Stimulated activated CD8-positive, alpha-beta memory T cell treated with anti-CD3 and anti-CD28 coated beads, Interleukin-4, amount 100 ng/mL, for 4 hours (primary cell): ENCODE data around the gene PRKAG1.
A peak's percentile ranks its signal among the peaks of the same experiment; 100 is the strongest.

Experiments
- DNase-seq, 2 donors: peaks; one replicate each; pipeline ENCODE4 v3.0.0-alpha.2; 2020; ENCODE audit warnings: low read depth in 2 of 2, low spot score in 1 of 2

The PRKAG1 gene

DNA sequence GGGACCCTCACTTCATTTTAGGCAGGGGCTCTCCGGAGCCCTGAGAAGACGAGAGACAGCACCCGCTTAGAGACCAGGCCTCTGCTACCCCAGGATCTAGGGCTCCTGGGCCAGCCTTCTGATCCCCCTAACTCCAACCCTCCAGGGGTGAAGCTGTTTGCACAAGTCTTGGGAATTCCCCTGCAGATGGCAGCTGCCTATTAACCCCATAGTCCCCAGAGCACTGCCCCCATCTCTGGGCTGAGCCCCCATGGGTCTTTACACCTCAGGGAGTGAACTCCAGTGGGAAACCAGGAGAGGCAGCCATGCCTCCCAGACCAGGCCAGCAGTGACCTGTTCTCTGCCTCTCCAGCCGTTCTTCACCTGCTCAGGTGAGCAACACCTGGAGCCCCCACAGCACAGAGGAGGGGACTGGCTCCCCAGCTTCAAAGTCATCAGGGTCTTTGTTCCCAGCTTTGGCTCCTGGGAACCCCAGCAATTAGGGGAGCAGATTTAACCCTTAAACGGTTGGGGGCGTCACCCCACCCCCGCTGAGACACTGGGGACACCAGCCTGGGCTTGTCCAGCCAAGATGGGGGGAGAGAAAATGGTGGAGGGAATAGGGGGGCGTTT is 49.3 kb downstream of the PRKAG1 start:
- DNase-seq: no peak

DNA sequence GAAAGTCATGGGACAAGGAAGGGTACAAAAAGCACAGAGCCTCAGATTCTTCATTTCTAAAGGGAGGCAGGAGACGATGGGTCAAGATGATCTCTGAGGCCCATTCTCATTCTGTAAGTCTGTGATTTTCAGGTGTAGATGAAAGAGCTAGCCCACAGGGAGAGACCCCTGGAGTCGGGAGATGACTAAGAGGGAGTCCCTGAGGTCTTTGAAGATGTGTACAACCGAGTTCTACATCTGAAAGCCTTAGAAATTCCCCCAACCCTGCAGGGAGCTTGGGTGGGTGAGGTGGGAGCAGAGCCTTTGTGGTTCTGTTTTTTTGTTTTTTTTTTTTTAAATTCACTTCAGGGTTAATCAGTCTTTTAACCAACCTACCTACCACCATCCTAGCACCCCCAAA is 50.1 kb downstream of the PRKAG1 start:
- no peak for DNase-seq

DNA sequence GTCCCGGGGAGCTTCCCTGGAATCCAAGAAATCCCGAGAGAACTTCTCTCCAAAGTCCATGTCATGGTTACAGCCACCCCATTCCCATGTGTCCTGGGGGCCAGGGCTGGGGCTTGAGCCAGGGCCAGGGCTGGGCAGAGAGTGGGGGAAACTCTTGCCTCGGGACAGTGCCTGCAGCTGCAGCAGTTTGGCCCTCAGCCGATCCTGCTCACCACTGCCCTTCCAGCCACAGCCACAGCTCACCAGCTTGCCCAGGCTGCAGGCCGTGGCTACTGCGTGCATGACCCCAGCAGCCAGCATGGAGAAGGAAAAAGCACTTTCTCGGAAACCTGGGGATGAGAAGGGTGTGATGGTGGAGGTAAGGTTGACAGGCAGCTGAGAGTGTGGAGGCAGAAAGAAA is 50.6 kb downstream of the PRKAG1 start:
- no peak for DNase-seq

DNA sequence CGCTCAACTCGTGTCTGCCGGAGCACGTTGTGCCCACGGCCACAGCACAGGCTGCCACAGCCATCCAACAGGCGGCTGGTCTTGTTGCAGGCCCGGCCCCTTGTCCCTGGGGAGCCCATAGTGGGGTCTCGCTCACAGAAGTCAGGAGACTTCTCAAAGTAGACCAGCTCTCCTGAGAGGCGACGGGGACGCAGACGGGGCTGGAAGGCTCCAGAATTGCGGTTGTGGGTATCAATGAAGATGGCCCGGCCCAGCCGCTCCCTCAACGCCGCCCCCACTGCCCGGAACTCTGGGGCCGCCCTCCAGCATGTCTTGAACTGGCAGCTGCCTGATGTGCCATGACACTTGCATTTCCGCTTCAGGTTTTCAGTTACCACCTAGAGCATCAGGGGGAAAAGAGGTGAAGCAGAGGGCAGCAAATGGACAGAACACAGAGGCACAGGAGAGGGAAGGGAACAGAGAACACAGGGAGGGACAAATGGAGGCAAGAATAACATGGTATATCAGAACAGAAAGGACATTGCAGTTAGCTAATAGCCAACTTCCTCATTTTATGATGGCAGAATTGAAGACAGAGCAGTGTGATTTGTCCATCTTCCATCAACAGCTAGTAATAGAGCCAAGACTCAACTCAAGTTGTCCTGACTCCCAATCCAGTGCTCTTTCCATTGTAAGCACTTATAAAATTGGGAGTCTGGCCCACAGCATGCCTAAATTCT is 52.2 kb downstream of the PRKAG1 start:
- DNase-seq: no peak

DNA sequence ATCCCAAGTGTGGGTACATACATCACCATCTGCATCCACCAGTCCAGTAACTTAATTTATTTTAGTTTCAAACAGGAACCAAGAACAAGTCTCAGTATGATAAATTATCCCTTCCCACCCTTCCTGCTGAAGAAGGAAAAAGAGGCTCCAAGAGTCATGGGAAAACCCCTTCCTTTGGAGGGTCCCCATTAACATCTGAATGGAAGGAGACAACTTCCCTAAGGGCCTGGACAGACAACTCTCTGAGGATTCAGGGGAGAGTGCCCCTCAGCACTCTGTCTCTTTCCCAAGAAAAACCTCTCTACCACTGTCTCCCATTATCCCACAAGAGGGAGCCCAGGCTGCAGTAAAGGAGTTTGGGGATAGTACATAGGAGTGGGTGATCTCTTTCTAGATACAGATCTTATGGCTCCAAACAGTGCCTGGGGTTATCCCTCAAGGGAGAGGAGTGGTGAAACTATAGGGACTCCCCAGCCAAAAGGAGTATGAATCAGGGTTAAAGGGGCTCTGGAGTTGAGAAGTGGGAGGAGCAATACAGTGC is 53.2 kb downstream of the PRKAG1 start:
- DNase-seq: no peak

DNA sequence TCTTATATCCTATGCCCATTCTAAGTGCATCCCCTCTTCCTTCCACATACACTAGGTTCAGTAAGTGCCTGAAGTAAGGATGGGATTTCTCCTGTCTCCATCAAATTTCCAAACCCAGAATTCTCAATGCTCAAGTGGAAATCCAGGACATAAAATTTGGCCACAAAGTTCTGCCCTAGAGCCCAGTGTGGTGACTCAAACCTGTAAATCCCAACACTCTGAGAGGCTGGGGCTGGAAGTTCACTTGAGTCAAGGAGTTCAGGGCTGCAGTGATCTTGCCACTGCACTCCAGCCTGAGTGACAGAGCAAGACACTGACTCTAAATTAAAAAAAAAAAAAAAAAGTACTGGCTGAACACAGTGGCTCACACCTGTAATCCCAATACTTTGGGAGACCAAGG is 56.8 kb downstream of the PRKAG1 start:
- no peak for DNase-seq

DNA sequence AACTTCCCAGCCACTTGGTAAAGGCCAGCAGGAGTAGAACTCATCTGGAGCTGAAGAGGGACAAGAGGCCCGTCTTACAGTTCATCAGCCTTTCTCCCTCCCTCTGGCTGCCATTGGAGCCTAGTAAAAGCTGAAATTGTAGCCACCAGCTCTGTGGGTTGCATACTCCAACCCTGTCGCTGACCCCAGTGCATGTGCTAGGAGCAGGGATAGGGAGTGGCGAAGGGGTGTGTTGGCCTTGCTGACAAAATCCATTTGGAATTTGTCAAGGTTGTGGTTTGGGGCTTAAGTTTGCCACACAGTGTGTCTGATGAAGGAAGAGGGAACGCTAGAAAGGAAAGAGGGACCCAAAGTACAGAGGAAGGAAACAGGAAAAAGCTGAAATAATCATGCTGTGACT is 57.2 kb downstream of the PRKAG1 start:
- no peak for DNase-seq

DNA sequence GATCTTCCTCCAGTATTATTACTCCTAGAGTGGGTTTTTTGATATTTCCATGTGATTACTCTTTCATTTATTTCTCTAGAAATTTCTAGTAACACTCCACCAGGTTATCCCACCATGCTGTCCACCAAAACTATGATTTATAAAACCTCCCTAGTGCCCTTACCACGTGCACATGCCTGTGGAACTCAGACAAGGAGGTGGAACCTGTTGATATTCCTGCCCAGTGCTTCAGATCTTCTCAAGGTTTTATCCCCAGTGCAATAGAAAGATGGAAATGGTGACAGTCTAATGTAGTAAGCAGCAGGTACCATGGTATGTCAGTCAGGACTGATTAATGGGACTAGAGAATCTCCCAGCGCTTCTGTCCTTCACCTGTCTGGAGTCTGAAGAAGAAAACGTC is 57.7 kb downstream of the PRKAG1 start:
- DNase-seq: no peak

DNA sequence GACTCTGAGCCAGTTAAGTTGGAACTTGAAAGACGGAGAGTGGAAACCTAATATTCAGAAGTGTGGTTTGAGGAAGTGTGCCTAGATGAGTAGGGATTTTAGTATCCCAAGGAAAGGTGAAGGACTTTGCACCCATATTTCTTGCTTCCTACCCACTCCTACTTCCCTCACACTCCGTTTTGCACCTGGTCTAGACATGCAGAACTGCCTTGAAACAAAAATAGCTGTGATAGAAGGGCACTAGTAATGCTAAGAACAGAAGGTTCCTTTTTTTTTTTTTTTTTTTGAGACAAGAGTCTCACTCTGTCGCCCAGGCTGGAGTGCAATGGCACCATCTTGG is 60.6 kb downstream of the PRKAG1 start:
- no peak for DNase-seq

DNA sequence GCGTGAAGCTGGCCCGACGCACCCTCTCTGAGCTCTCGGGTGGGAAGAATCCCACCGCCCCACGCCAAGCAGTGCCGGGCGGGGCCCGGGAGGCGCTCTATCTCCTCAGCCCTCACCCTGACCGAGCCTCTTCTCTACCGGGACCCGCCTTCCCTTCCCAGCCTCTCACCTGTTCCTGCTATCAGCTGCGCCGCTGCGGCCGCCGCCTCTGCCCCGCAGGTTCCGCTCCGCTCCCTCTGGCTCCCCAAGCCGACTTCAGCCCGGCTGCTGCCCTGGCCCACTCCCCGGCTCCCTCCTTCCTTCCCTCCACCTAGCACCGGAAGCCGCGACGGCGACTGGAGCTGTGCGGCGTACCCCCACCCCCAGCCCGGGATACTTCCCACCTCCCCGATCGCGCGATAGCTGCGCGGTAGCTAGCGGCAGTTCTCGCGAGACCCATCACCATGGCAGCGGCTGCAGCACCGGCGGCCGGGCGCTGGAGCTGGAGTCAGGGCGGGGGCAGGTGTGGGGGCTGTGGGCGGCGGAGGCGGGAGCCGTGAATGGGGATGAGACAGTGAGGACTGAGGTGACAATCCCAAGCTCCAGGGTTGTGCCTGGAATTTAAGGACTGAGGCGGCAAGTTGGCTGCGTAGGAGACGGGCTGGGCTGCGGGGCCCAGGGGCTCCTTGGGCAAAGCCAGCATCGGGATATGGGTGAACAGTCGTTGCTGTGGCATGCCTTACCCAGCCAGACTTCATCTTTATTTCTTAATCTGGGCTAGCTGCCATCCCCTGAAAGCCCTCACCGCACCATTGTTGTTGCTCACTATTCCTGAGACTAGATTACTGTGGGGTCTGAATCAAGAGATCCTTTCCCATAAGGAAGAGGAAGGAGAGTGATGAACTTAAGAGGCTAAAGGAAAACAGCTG is 61.2 kb downstream of the PRKAG1 start, which contains the start of gene ARF3:
Gene ARF3, minus strand, starts transcription at position 347 of the 908 bp plus-strand sequence. CDS start 16,392 bp downstream, outside the sequence.
- peak; percentile 73 to 84 for DNase-seq

DNA sequence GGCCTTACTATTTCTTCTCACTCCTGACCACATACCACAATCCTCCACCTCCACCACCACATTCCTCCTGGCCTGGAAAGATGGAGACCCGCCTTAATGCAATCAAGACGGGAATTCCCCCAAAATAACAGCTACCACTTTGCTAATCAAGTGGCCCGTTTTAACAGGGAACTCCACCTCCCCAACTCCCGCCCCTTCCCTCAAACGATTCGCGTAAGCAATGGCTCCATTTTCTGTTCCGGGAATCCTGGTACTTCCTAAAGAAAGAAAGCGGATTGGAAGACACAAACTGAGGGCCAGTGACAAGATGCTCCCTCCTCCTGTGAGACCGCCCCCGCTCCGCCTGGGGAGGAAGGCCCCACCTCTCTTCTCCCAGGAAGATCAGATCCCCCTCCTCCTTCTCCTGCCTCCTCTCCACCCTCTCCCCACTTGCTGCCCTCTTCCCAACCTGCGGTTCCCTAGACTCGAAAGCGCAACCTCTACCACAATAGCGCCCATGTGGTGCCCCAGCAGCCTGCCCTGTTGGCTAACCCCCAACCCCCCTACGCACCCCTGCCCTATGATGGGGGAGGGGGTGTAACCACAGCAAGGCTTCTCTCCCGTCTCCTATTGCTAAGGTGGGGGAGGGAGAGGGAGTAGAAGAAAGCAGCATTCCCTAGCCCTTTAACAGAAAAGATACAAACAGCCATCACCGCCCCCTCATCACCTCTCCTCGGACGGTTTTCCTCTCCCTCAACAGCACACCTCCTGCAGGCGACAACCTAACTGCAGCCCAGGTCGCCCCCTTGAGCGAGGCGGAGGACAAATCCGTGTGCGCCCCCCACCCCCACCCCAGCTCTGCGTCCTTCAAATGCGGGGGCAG is 62.1 kb downstream of the PRKAG1 start:
- no peak for DNase-seq

DNA sequence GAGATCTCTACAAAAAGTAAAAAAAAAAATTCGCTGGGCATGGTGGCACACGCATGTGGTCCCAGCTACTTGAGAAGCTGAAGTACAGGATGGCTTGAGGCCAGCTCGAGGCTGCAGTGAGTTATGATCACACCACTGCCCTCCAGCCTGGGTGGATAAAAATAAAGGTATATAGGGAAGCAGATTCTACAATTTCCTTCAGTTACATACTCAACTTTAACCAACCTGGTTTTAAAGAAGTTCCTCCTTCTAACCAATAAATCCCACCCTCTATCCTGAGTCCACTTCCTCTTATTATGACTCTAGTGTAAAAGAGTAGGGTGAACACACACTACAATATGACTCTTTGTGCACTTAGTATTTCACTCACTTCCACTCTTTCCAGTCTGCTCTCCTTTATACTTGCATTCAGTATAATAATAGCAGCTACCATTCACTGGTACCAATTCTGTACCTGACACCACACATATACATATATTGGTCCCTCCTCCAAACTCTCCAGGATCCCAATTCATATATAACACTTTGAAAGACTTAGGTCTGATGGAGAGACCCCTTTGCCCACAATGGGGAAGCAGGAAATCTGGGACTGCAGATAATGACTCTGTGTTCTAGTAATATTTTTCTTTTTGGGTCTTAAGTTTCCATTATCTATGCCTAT is 63.6 kb downstream of the PRKAG1 start:
- DNase-seq: no peak

DNA sequence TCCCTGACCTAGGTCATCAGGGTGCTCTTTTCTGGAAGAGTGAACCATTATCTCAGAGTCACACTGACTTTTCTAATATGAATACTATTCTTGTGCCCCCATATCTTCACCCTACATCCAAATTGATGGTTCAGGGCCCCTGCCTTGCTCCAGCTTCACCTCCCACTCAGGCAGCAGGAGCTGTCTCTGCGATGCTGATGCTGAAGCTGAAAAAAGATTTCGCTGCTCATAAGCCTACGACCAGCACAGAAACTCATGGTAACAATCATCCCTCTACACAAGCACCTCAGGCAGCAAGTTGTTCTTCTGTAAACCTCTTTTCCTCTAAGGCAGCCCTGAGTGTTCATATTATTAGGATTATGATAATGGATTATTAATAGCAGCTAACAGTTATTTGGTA is 64.5 kb downstream of the PRKAG1 start:
- DNase-seq: no peak

DNA sequence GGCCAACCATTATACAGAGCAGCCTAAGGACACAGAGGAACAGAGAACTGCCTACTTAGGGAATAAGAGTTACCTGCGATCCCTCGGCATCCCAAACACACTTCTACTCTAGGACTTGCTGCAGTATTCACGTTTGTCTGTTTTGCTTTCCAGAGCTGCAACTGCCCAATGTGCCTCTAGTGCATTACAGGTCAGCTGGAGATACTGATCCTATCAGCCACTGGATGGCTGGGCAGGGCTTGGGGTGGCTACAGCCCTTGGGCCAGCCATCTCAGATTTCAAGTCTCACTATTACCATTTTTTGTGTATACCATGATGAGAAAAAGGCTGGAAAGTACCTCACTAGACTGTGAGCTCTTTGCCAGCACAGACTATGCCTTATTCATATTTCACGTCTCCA is 65.9 kb downstream of the PRKAG1 start:
- DNase-seq: no peak
